Endometrial microvascular endothelial cells (primary cell): ENCODE data around the gene GRIK4. TPM values are rescaled to one million over a fixed set of nuclear protein-coding genes. Genes with fewer than 3 reads are reported as not detected.

ENCODE experiments used
- in situ Hi-C: cut with HindIII; loops from 2 replicates; pipeline ENCODE4 v1.10.0; 2017; ENCODE audit warnings: low sequenced_read_pairs, low pct_unique_long_range_greater_than_20kb; ENCODE audit errors: inconsistent ontology term
- total RNA-seq: library from RNA; depleted of rRNA; stranded (reverse); fragments of >200 nt; gene quantifications from one replicate; pipeline ENCODE4 v1.2.3, GENCODE V29; 2015; ENCODE audit errors: inconsistent ontology term

GRIK4 gene
- total RNA-seq, 1 donor from 2014 or later = not detected

- in situ Hi-C loops = no loop called here
Measured at GRCh38 chr11:120884154-120885020, 372.8 kb downstream of the GRIK4 start.

GRCh38 chr11:120890609-120891320 is 379.2 kb downstream of the GRIK4 start:
- in situ Hi-C loops = no loop called here

- in situ Hi-C loops = no loop called here
Measured at GRCh38 chr11:120893440-120894201, 382.1 kb downstream of the GRIK4 start.

- in situ Hi-C loops = no loop called here
Measured at GRCh38 chr11:120894202-120894985, 382.8 kb downstream of the GRIK4 start.

GRCh38 chr11:120896687-120897086 is 385.1 kb downstream of the GRIK4 start:
- in situ Hi-C loops = no loop called here

GRCh38 chr11:120898568-120898967 is 387.0 kb downstream of the GRIK4 start:
- in situ Hi-C loops = no loop called here

GRCh38 chr11:120899720-120900119 is 388.2 kb downstream of the GRIK4 start:
- in situ Hi-C loops = no loop called here

- in situ Hi-C loops = no loop called here
Measured at GRCh38 chr11:120900643-120901042, 389.1 kb downstream of the GRIK4 start.

GRCh38 chr11:120903686-120904085 is 392.1 kb downstream of the GRIK4 start:
- in situ Hi-C loops = no loop called here

- in situ Hi-C loops = no loop called here
Measured at GRCh38 chr11:120904116-120904515, 392.6 kb downstream of the GRIK4 start.

GRCh38 chr11:120906766-120907165 is 395.2 kb downstream of the GRIK4 start:
- in situ Hi-C loops = no loop called here

GRCh38 chr11:120907971-120908370 is 396.4 kb downstream of the GRIK4 start:
- in situ Hi-C loops = no loop called here

GRCh38 chr11:120908461-120909181 is 397.1 kb downstream of the GRIK4 start:
- in situ Hi-C loops = no loop called here

GRCh38 chr11:120909676-120910416 is 398.3 kb downstream of the GRIK4 start:
- in situ Hi-C loops = no loop called here

- in situ Hi-C loops = no loop called here
Measured at GRCh38 chr11:120911943-120912342, 400.4 kb downstream of the GRIK4 start.

GRCh38 chr11:120912504-120912903 is 401.0 kb downstream of the GRIK4 start:
- in situ Hi-C loops = no loop called here

- in situ Hi-C loops = no loop called here
Measured at GRCh38 chr11:120912915-120913314, 401.4 kb downstream of the GRIK4 start.
